GM12878 (cell line): ENCODE data around the gene SPG7. TPM values are rescaled to one million over a fixed set of nuclear protein-coding genes. Genes with fewer than 3 reads are reported as not detected.

Experiments
- ATAC-seq: fragments of 200-7000 bp; cut with Tn5 transposase; 3 replicates; pipeline ENCODE4 v1.9.1; 2020; ENCODE audit warnings: mild to moderate bottlenecking, moderate library complexity
- BruUV-seq: library from RNA; stranded (reverse); fragments of 400-500 nt; replicated peaks from 2 replicates; lab custom pipeline; 2021; lab: Mats Ljungman, UMichigan
- CTCF ChIA-PET: fragments of 300-600 bp; sonication (Branson Sonifier 250); formaldehyde crosslinking; extraction: SDS; loops from one replicate; lab custom pipeline; 2021; ENCODE audit warnings: inconsistent platforms; lab: Yijun Ruan, JAX
- POLR2A ChIA-PET: fragments of 350-600 bp; formaldehyde crosslinking; extraction: SDS; loops from one replicate; lab custom pipeline; 2021; ENCODE audit warnings: inconsistent platforms; lab: Charles Lee
- RAD21 ChIA-PET: fragments of 300-600 bp; sonication (Branson Sonifier 250); formaldehyde crosslinking; loops from one replicate; lab custom pipeline; 2023; ENCODE audit warnings: antibody characterized with exemption; ENCODE audit not compliant: unreplicated experiment; lab: Charles Lee
- SMC1A ChIA-PET: fragments of 300-600 bp; sonication (Branson Sonifier 250); formaldehyde crosslinking; loops from one replicate; lab custom pipeline; 2023; ENCODE audit not compliant: unreplicated experiment, uncharacterized antibody; lab: Charles Lee
- DNase-seq: peaks from one replicate; pipeline ENCODE4 v3.0.0-alpha.2; 2011; ENCODE audit warnings: low read depth, low spot score
- FAIRE-seq: peaks from 3 replicates; lab custom pipeline; 2011; peaks lifted over from hg19 to GRCh38; lab: Jason Lieb, UNC
- H2AFZ ChIP-seq: 2 replicates; pipeline ENCODE4 v1.6.0; 2011; ENCODE audit warnings: low read depth, low read length, control low read depth; ENCODE audit not compliant: control insufficient read depth
- H3K27ac ChIP-seq: 2 replicates; pipeline ENCODE4 v1.5.1; 2011; ENCODE audit warnings: control low read depth; ENCODE audit not compliant: control insufficient read depth, insufficient read depth
- H3K27me3 ChIP-seq, 2 experiments: replicated peaks in 1 of 2; 2 replicates each; pipeline versions ENCODE4 v1.6.0 to v1.6.1; 2011; ENCODE audit warnings: low read length in 1 of 2; ENCODE audit not compliant: control insufficient read depth in 2 of 2, insufficient read depth in 2 of 2
- H3K36me3 ChIP-seq, 2 experiments: 2 replicates each; pipeline ENCODE4 v1.5.1; 2011; ENCODE audit warnings: low read length in 1 of 2; ENCODE audit not compliant: control insufficient read depth in 2 of 2, insufficient read depth in 2 of 2
- H3K4me1 ChIP-seq: 2 replicates; pipeline ENCODE4 v1.6.1; 2011; ENCODE audit warnings: mild to moderate bottlenecking, low read length, moderate library complexity, mixed read lengths; ENCODE audit not compliant: control insufficient read depth, insufficient read depth
- H3K4me2 ChIP-seq: 2 replicates; pipeline ENCODE4 v1.6.0; 2011; ENCODE audit warnings: control low read depth; ENCODE audit not compliant: control insufficient read depth, insufficient read depth
- H3K4me3 ChIP-seq: fragments of 200-600 bp; sonication (generic); 2 replicates; pipeline ENCODE4 v1.5.1; 2016
- H3K79me2 ChIP-seq: 2 replicates; pipeline ENCODE4 v1.6.0; 2011; ENCODE audit warnings: low read length; ENCODE audit not compliant: control insufficient read depth, insufficient read depth
- H3K9ac ChIP-seq: 2 replicates; pipeline ENCODE4 v1.8.0; 2011; ENCODE audit warnings: low read length, control low read depth, mixed read lengths; ENCODE audit not compliant: control insufficient read depth, insufficient read depth
- H3K9me3 ChIP-seq: replicated peaks from 3 replicates; pipeline ENCODE4 v1.5.1; 2011; ENCODE audit warnings: mild to moderate bottlenecking, low read length; ENCODE audit not compliant: control insufficient read depth, insufficient read depth
- H4K20me1 ChIP-seq: 2 replicates; pipeline ENCODE4 v1.6.0; 2011; ENCODE audit not compliant: control insufficient read depth, insufficient read depth
- CEBPZ ChIP-seq: fragments of 150-350 bp; IDR thresholded peaks from 2 replicates; pipeline ENCODE4 v1.6.1; 2016; ENCODE audit warnings: low read depth, low read length
- CHD2 ChIP-seq: IDR thresholded peaks from 2 replicates; pipeline ENCODE4 v1.6.1; 2011; ENCODE audit warnings: low read depth, low read length, improper control_type of control experiment, borderline replicate concordance
- CHD4 ChIP-seq: fragments of 200-600 bp; sonication (generic); IDR thresholded peaks from 2 replicates; pipeline ENCODE4 v1.6.1; 2016; ENCODE audit warnings: mild to moderate bottlenecking
- E2F4 ChIP-seq: IDR thresholded peaks from 2 replicates; pipeline ENCODE4 v1.6.1; 2012; ENCODE audit warnings: low read depth, low read length, improper control_type of control experiment
- IKZF2 ChIP-seq, 2 experiments: fragments of 450-650 bp; IDR thresholded peaks; 2 replicates each; pipeline ENCODE4 v1.6.1; 2017; ENCODE audit warnings: mild to moderate bottlenecking in 2 of 2, moderate library complexity in 2 of 2
- KDM1A ChIP-seq: fragments of 200-600 bp; sonication (generic); IDR thresholded peaks from 2 replicates; pipeline ENCODE4 v1.6.1; 2016; ENCODE audit warnings: borderline replicate concordance
- NR2F1 ChIP-seq: fragments of 450-650 bp; conservative IDR thresholded peaks from 2 replicates; pipeline ENCODE4 v1.6.1; 2017; ENCODE audit warnings: mild to moderate bottlenecking
- PKNOX1 ChIP-seq: fragments of 450-650 bp; IDR thresholded peaks from 2 replicates; pipeline ENCODE4 v1.6.1; 2016; ENCODE audit warnings: mild to moderate bottlenecking
- RAD21 ChIP-seq: IDR thresholded peaks from 2 replicates; pipeline ENCODE4 v1.6.1; 2011; ENCODE audit warnings: mild to moderate bottlenecking, low read depth, low read length, moderate library complexity; ENCODE audit not compliant: insufficient read depth
- RAD51 ChIP-seq: fragments of 450-650 bp; IDR thresholded peaks from 2 replicates; pipeline ENCODE4 v1.6.1; 2016; ENCODE audit warnings: moderate library complexity, mild to moderate bottlenecking, inconsistent platforms
- SKIL ChIP-seq: fragments of 450-650 bp; IDR thresholded peaks from 2 replicates; pipeline ENCODE4 v1.6.1; 2017; ENCODE audit warnings: mild to moderate bottlenecking, low read depth, inconsistent platforms; ENCODE audit not compliant: poor library complexity, severe bottlenecking
- SMC3 ChIP-seq: IDR thresholded peaks from 2 replicates; pipeline ENCODE4 v1.6.1; 2011; ENCODE audit warnings: low read length, improper control_type of control experiment, borderline replicate concordance
- SP1 ChIP-seq: IDR thresholded peaks from one replicate; pipeline ENCODE4 v1.6.1; 2011; ENCODE audit warnings: low read depth, low read length
- SPI1 ChIP-seq: IDR thresholded peaks from 2 replicates; pipeline ENCODE4 v1.6.1; 2011; ENCODE audit warnings: low read depth, mild to moderate bottlenecking, low read length, moderate library complexity, borderline replicate concordance; ENCODE audit not compliant: insufficient read depth
- SUZ12 ChIP-seq: fragments of 200-600 bp; sonication (generic); IDR thresholded peaks from one replicate; pipeline ENCODE4 v1.6.1; 2018; ENCODE audit warnings: antibody characterized with exemption, mild to moderate bottlenecking; ENCODE audit not compliant: unreplicated experiment
- ZBED1 ChIP-seq: IDR thresholded peaks from 2 replicates; pipeline ENCODE4 v1.6.1; 2016; ENCODE audit warnings: borderline replicate concordance
- WGBS: methylation state at CpG from one replicate; pipeline ENCODE4 v1.1.6; 2016; ENCODE audit warnings: low lambda C conversion rate; ENCODE audit not compliant: insufficient replicate concordance, insufficient coverage; ENCODE audit errors: missing lambda C conversion rate; 5-methylcytosine and 5-hydroxymethylcytosine counted together
- in situ Hi-C: fragments of 300-500 bp; cut with MboI; formaldehyde crosslinking; loops from 9 replicates; pipeline ENCODE4 v1.14.3; 2018; ENCODE audit warnings: mixed read lengths
- intact Hi-C: fragments of 100-400 bp; cut with micrococcal nuclease; formaldehyde crosslinking; loops from one replicate; pipeline ENCODE4 v1.14.2; 2022; ENCODE audit not compliant: unreplicated experiment
- polyA plus RNA-seq, 11 experiments: library from polyadenylated mRNA; depleted of rRNA in 4 of 11; unstranded in 6 of 11; stranded (reverse) in 5 of 11; fragments of >200 nt; fragmentation: Nextera tagmentation in 4 of 11; fragmentation: Illumina TruSeq in 1 of 11; extraction: Ambion mirVana in 4 of 11; extraction: Trizol in 1 of 11; gene quantifications; 1 replicate in 1 of 11; 2 replicates in 10 of 11; pipeline versions ENCODE4 v1.2.1 to v1.2.3, GENCODE V29; 2011 to 2016; ENCODE audit warnings: inconsistent platforms in 2 of 11, missing spikeins in 2 of 11, low read depth in 1 of 11
- total RNA-seq, 4 experiments: library from RNA; depleted of rRNA in 3 of 4; stranded (reverse); fragments of >200 nt in 3 of 4; fragmentation: Illumina TruSeq in 1 of 4; extraction: Trizol in 1 of 4; gene quantifications; 2 replicates each; pipeline versions ENCODE4 v1.2.1 to v1.2.3, GENCODE V29; 2013 to 2021

Gene SPG7
- total and polyA plus RNA-seq, 10 of the 15 experiments (the other 5 are each of a cell fraction or from before 2014, with no cell fraction given) = 5.9 to 75.9 (median 52.5) TPM

- CTCF ChIA-PET = no interaction called here
- in situ Hi-C loops = no loop called here
- TF ChIP-seq PKNOX1 (no peak), ZBED1 (no peak), NR2F1 (no peak), SPI1 (no peak), CHD4 (no peak), CHD2 (no peak), SKIL (no peak), SP1 (no peak), CEBPZ (no peak), SMC3 (no peak), SUZ12 (no peak), E2F4 (no peak), RAD21 (no peak), IKZF2 (IDR thresholded peaks at IDR 0.05) (no peak), KDM1A (no peak), RAD51 (no peak)
These were observed 88.9 kb downstream of the SPG7 start for GRCh38 chr16:89596957-89597649.

More at GRCh38 chr16:89596957-89597649, 88.9 kb downstream of the SPG7 start:
- Histone ChIP-seq H3K79me2 (no peaks in the 10 kb centered on the region), H2AFZ (no peak overlapping the region), H3K27me3 (no peaks in the 10 kb centered on the region), H3K27ac (no peak overlapping the region), H4K20me1 (no peaks in the 10 kb centered on the region), H3K4me1 (no peaks in the 10 kb centered on the region), H3K4me2 (no peak overlapping the region), H3K4me3 (no peak overlapping the region), H3K9me3 (no peaks in the 10 kb centered on the region), H3K9ac (no peak overlapping the region), H3K36me3 (no peaks in the 10 kb centered on the region; a peak in 1 of 4 replicates)
- no peak for ATAC-seq
- WGBS = 61% methylated on average over 19 of the region's 19 CpGs
- no peak for FAIRE-seq
- RAD21 ChIA-PET = no interaction called here
- POLR2A ChIA-PET = no interaction called here
- DNase-seq = no peak
- BruUV-seq = no TSS peak
- intact Hi-C loops = no loop called here
- SMC1A ChIA-PET = no interaction called here
